Skeletal muscle tissue (tissue), 4 donors: Measurements from ENCODE around the gene INTS6. TPM values are rescaled to one million over a fixed set of nuclear protein-coding genes. Genes with fewer than 3 reads are reported as not detected.
"Not testable (repeated sequence)": the region's sequence is repeated elsewhere in the genome, so short reads cannot be mapped to it uniquely, and the experiment has no call there.

Experiments used
- H3K27ac ChIP-seq: one replicate; pipeline ENCODE4 v1.7.0; 2013; ENCODE audit warnings: mild to moderate bottlenecking, low read depth, low read length, inconsistent platforms
- H3K27me3 ChIP-seq, 3 donors: one replicate each; pipeline ENCODE4 v1.7.0; 2013; ENCODE audit warnings: low read length in 3 of 3; ENCODE audit not compliant: control insufficient read depth in 3 of 3, insufficient read depth in 3 of 3
- H3K36me3 ChIP-seq, 3 donors: one replicate each; pipeline ENCODE4 v1.7.0; 2013; ENCODE audit warnings: low read length in 3 of 3; ENCODE audit not compliant: control insufficient read depth in 3 of 3, insufficient read depth in 3 of 3
- H3K4me1 ChIP-seq, 3 donors: one replicate each; pipeline ENCODE4 v1.7.0; 2013; ENCODE audit warnings: low read length in 3 of 3, mild to moderate bottlenecking in 3 of 3; ENCODE audit not compliant: control insufficient read depth in 3 of 3, insufficient read depth in 3 of 3
- H3K4me3 ChIP-seq, 3 donors: one replicate each; pipeline ENCODE4 v1.7.0; 2013; ENCODE audit warnings: low read length in 3 of 3
- H3K9ac ChIP-seq, 3 donors: one replicate each; pipeline ENCODE4 v1.7.0; 2013; ENCODE audit warnings: low read length in 3 of 3, mild to moderate bottlenecking in 3 of 3, moderate library complexity in 2 of 3, low read depth in 1 of 3
- H3K9me3 ChIP-seq, 3 donors: one replicate each; pipeline ENCODE4 v1.7.0; 2013; ENCODE audit warnings: low read length in 3 of 3; ENCODE audit not compliant: control insufficient read depth in 3 of 3
- total RNA-seq: library from RNA; depleted of rRNA; stranded (reverse); fragments of >200 nt; gene quantifications from one replicate; pipeline ENCODE4 v1.2.3, GENCODE V29; 2014
- donor health status: Osteomylitis.

INTS6 gene
- total RNA-seq, 1 donor from 2014 or later, result 20.4 TPM

GRCh38 chr13:51417716-51418115 lies 35.1 kb downstream of the INTS6 start:
- no peaks in the 10 kb centered on the region for H3K27me3 ChIP-seq
- no peaks in the 10 kb centered on the region for H3K36me3 ChIP-seq

GRCh38 chr13:51416107-51416506 lies 36.7 kb downstream of the INTS6 start:
- H3K27ac ChIP-seq, result no peak overlapping the region
- H3K4me3 ChIP-seq, result no peak overlapping the region
- no peaks in the 10 kb centered on the region for H3K36me3 ChIP-seq
- no peaks in the 10 kb centered on the region for H3K27me3 ChIP-seq
- H3K9ac ChIP-seq, result no peak overlapping the region
- peaks cover 0 to 5% (median 0%) of the 10 kb centered on the region in 3 donors for H3K4me1 ChIP-seq
- no peaks in the 10 kb centered on the region for H3K9me3 ChIP-seq

More at GRCh38 chr13:51417716-51418115, 35.1 kb downstream of the INTS6 start:
- Histone ChIP-seq H3K9me3 (no peaks in the 10 kb centered on the region), H3K4me1 (peaks cover 0 to 5% (median 0%) of the 10 kb centered on the region in 3 donors), H3K9ac (no peak overlapping the region), H3K27ac (no peak overlapping the region), H3K4me3 (no peak overlapping the region)

- H3K4me1 ChIP-seq, result not testable (repeated sequence)
These were observed 37.5 kb downstream of the INTS6 start for GRCh38 chr13:51415339-51415738.

GRCh38 chr13:51412431-51412830 lies 40.4 kb downstream of the INTS6 start:
- no peak overlapping the region for H3K4me3 ChIP-seq
- peaks cover 0 to 5% (median 0%) of the 10 kb centered on the region in 3 donors for H3K4me1 ChIP-seq
- H3K36me3 ChIP-seq, result no peaks in the 10 kb centered on the region
- H3K27me3 ChIP-seq, result no peaks in the 10 kb centered on the region
- H3K9ac ChIP-seq, result no peak overlapping the region
- no peaks in the 10 kb centered on the region for H3K9me3 ChIP-seq
- H3K27ac ChIP-seq, result no peak overlapping the region

More at GRCh38 chr13:51415339-51415738, 37.5 kb downstream of the INTS6 start:
- H3K36me3 ChIP-seq, H3K9me3 ChIP-seq, H3K27ac ChIP-seq, H3K27me3 ChIP-seq, H3K4me3 ChIP-seq, H3K9ac ChIP-seq: not testable (repeated sequence)

GRCh38 chr13:51405176-51405575 lies 47.7 kb downstream of the INTS6 start:
- H3K9me3 ChIP-seq, result no peaks in the 10 kb centered on the region
- no peak overlapping the region for H3K9ac ChIP-seq

GRCh38 chr13:51397262-51397941 lies 55.4 kb downstream of the INTS6 start:
- H3K36me3 ChIP-seq, result no peaks in the 10 kb centered on the region
- no peaks in the 10 kb centered on the region for H3K27me3 ChIP-seq
- peak overlapping the region in 1 of 3 donors; percentile 1 for H3K4me3 ChIP-seq
- H3K4me1 ChIP-seq, result peaks cover 8 to 12% (median 12%) of the 10 kb centered on the region in 3 donors
- H3K9ac ChIP-seq, result no peak overlapping the region
- H3K27ac ChIP-seq, result peak overlapping the region; percentile 34
- H3K9me3 ChIP-seq, result no peaks in the 10 kb centered on the region

More at GRCh38 chr13:51405176-51405575, 47.7 kb downstream of the INTS6 start:
- Histone ChIP-seq H3K4me3 (no peak overlapping the region), H3K36me3 (no peaks in the 10 kb centered on the region), H3K4me1 (no peaks in the 10 kb centered on the region), H3K27ac (no peak overlapping the region), H3K27me3 (no peaks in the 10 kb centered on the region)

- Histone ChIP-seq H3K9ac (no peak overlapping the region), H3K27ac (peak overlapping the region; percentile 34), H3K4me1 (peaks cover 8 to 12% (median 12%) of the 10 kb centered on the region in 3 donors), H3K27me3 (no peaks in the 10 kb centered on the region), H3K36me3 (no peaks in the 10 kb centered on the region), H3K4me3 (no peak overlapping the region), H3K9me3 (no peaks in the 10 kb centered on the region)
These were observed 56.5 kb downstream of the INTS6 start for GRCh38 chr13:51396352-51396751.

GRCh38 chr13:51394724-51395123 lies 58.1 kb downstream of the INTS6 start:
- Histone ChIP-seq H3K27ac (no peak overlapping the region), H3K4me3 (no peak overlapping the region), H3K9me3 (no peaks in the 10 kb centered on the region), H3K27me3 (no peaks in the 10 kb centered on the region), H3K36me3 (no peaks in the 10 kb centered on the region), H3K9ac (no peak overlapping the region), H3K4me1 (peaks cover 8 to 12% (median 12%) of the 10 kb centered on the region in 3 donors)

GRCh38 chr13:51385114-51385513 lies 67.7 kb downstream of the INTS6 start:
- Histone ChIP-seq H3K9me3 (no peaks in the 10 kb centered on the region), H3K27me3 (no peaks in the 10 kb centered on the region), H3K4me3 (no peak overlapping the region), H3K36me3 (peaks cover 2 to 12% (median 6%) of the 10 kb centered on the region in 3 donors), H3K27ac (no peak overlapping the region), H3K4me1 (no peaks in the 10 kb centered on the region), H3K9ac (no peak overlapping the region)

GRCh38 chr13:51380269-51380668 lies 72.6 kb downstream of the INTS6 start:
- H3K27ac ChIP-seq, result no peak overlapping the region
- H3K27me3 ChIP-seq, result no peaks in the 10 kb centered on the region
- H3K36me3 ChIP-seq, result peaks cover 2 to 18% (median 17%) of the 10 kb centered on the region in 3 donors
- no peaks in the 10 kb centered on the region for H3K9me3 ChIP-seq
- H3K9ac ChIP-seq, result no peak overlapping the region
- no peaks in the 10 kb centered on the region for H3K4me1 ChIP-seq
- H3K4me3 ChIP-seq, result no peak overlapping the region
